HG02943 (cell line): Measurements from ENCODE around the gene TBL1X.

ENCODE experiments used
- ATAC-seq: cut with Tn5 transposase; IDR thresholded peaks from one replicate; pipeline ENCODE4 v1.9.1; 2021; ENCODE audit warnings: mild to moderate bottlenecking, low read depth, moderate library complexity; ENCODE audit not compliant: unreplicated experiment

The TBL1X gene

GRCh38 chrX:9687899-9688298 is 223.0 kb downstream of the TBL1X start:
- no peak for ATAC-seq

- ATAC-seq = no peak
Observed at GRCh38 chrX:9688833-9689232, 224.0 kb downstream of the TBL1X start.

- ATAC-seq = no peak
Observed at GRCh38 chrX:9690046-9690445, 225.2 kb downstream of the TBL1X start.

GRCh38 chrX:9693307-9694001 is 228.6 kb downstream of the TBL1X start:
- ATAC-seq = no peak

GRCh38 chrX:9698576-9698975 is 233.7 kb downstream of the TBL1X start:
- ATAC-seq = no peak

- ATAC-seq = no peak
Observed at GRCh38 chrX:9700555-9700954, 235.7 kb downstream of the TBL1X start.

GRCh38 chrX:9701790-9702189 is 236.9 kb downstream of the TBL1X start:
- no peak for ATAC-seq

- no peak for ATAC-seq
Observed at GRCh38 chrX:9703406-9703805, 238.5 kb downstream of the TBL1X start.

GRCh38 chrX:9704876-9705465 is 240.1 kb downstream of the TBL1X start:
- no peak for ATAC-seq

GRCh38 chrX:9706421-9706820 is 241.6 kb downstream of the TBL1X start:
- ATAC-seq = no peak

- ATAC-seq = no peak
Observed at GRCh38 chrX:9707306-9708033, 242.6 kb downstream of the TBL1X start.

- no peak for ATAC-seq
Observed at GRCh38 chrX:9708086-9708485, 243.2 kb downstream of the TBL1X start.

GRCh38 chrX:9708923-9709553 is 244.2 kb downstream of the TBL1X start:
- peak; percentile 79 for ATAC-seq

- ATAC-seq = no peak
Observed at GRCh38 chrX:9710332-9710731, 245.5 kb downstream of the TBL1X start.

GRCh38 chrX:9717376-9717775 is 252.5 kb downstream of the TBL1X start:
- ATAC-seq = no peak

- no peak for ATAC-seq
Observed at GRCh38 chrX:9724711-9725110, 259.9 kb downstream of the TBL1X start.

GRCh38 chrX:9728261-9728660 is 263.4 kb downstream of the TBL1X start:
- no peak for ATAC-seq

GRCh38 chrX:9729171-9729885 is 264.5 kb downstream of the TBL1X start:
- ATAC-seq = no peak

GRCh38 chrX:9730078-9730477 is 265.2 kb downstream of the TBL1X start:
- ATAC-seq = no peak

- ATAC-seq = no peak
Observed at GRCh38 chrX:9730752-9731151, 265.9 kb downstream of the TBL1X start.

- ATAC-seq = no peak
Observed at GRCh38 chrX:9737363-9737762, 272.5 kb downstream of the TBL1X start.
